SK-N-SH treated with all-trans-retinoic acid at 6 μM for 48 hours (cell line): ENCODE results near the gene C7orf33.
"Not testable (repeated sequence)": the region's sequence is repeated elsewhere in the genome, so short reads cannot be mapped to it uniquely, and the experiment has no call there.

Source experiments
- ATAC-seq: fragments of 200-7000 bp; cut with Tn5 transposase; 3 replicates; pipeline ENCODE4 v1.9.1; 2020; ENCODE audit warnings: mild to moderate bottlenecking, moderate library complexity
- ARNTL ChIP-seq: fragments of 450-650 bp; formaldehyde crosslinking; IDR thresholded peaks from 2 replicates; pipeline ENCODE4 v1.5.0; 2020; ENCODE audit warnings: low read depth, mild to moderate bottlenecking, moderate library complexity, borderline replicate concordance
- CSDC2 ChIP-seq: fragments of 250-450 bp; sonication (Bioruptor Pico); IDR thresholded peaks from 2 replicates; pipeline ENCODE4 v1.5.0; 2020; ENCODE audit warnings: mild to moderate bottlenecking, moderate library complexity
- CSRNP3 ChIP-seq: fragments of 250-450 bp; sonication (Bioruptor Pico); IDR thresholded peaks from 2 replicates; pipeline ENCODE4 v1.5.1; 2021; ENCODE audit warnings: mild to moderate bottlenecking, moderate library complexity
- ESRRG ChIP-seq: fragments of 250-450 bp; sonication (Bioruptor Pico); IDR thresholded peaks from 2 replicates; pipeline ENCODE4 v1.6.1; 2021; ENCODE audit warnings: mild to moderate bottlenecking
- GLIS3 ChIP-seq: fragments of 250-450 bp; sonication (Bioruptor Pico); IDR thresholded peaks from 2 replicates; pipeline ENCODE4 v1.5.0; 2020; ENCODE audit warnings: mild to moderate bottlenecking, moderate library complexity
- OSR1 ChIP-seq: fragments of 250-450 bp; sonication (Bioruptor Pico); IDR thresholded peaks from 2 replicates; pipeline ENCODE4 v1.8.0; 2022; ENCODE audit warnings: moderate library complexity, mild to moderate bottlenecking, inconsistent platforms
- POU6F1 ChIP-seq: fragments of 250-450 bp; sonication (Bioruptor Pico); IDR thresholded peaks from 2 replicates; pipeline ENCODE4 v1.8.0; 2021; ENCODE audit warnings: low read depth, mild to moderate bottlenecking, moderate library complexity, borderline replicate concordance
- RARB ChIP-seq: fragments of 250-450 bp; sonication (Bioruptor Pico); IDR thresholded peaks from 2 replicates; pipeline ENCODE4 v1.8.0; 2021; ENCODE audit warnings: mild to moderate bottlenecking, moderate library complexity
- TCF4 ChIP-seq: fragments of 250-450 bp; sonication (Bioruptor Pico); IDR thresholded peaks from 2 replicates; pipeline ENCODE4 v1.8.0; 2021; ENCODE audit warnings: mild to moderate bottlenecking, moderate library complexity, borderline replicate concordance
- TOX ChIP-seq: fragments of 250-450 bp; sonication (Bioruptor Pico); IDR thresholded peaks from 2 replicates; pipeline ENCODE4 v1.8.0; 2021; ENCODE audit warnings: mild to moderate bottlenecking, moderate library complexity, borderline replicate concordance
- ZC3H10 ChIP-seq: fragments of 250-450 bp; sonication (Bioruptor Pico); IDR thresholded peaks from 2 replicates; pipeline ENCODE4 v1.5.1; 2021; ENCODE audit warnings: mild to moderate bottlenecking, moderate library complexity
- ZFP3 ChIP-seq: fragments of 250-450 bp; sonication (Bioruptor Pico); IDR thresholded peaks from 2 replicates; pipeline ENCODE4 v1.5.0; 2020; ENCODE audit warnings: mild to moderate bottlenecking, moderate library complexity
- ZNF565 ChIP-seq: fragments of 450-650 bp; formaldehyde crosslinking; conservative IDR thresholded peaks from 2 replicates; pipeline ENCODE4 v1.5.0; 2020; ENCODE audit warnings: low read depth, mild to moderate bottlenecking, moderate library complexity
- ZNF70 ChIP-seq: fragments of 450-650 bp; formaldehyde crosslinking; IDR thresholded peaks from 2 replicates; pipeline ENCODE4 v1.5.0; 2020; ENCODE audit warnings: mild to moderate bottlenecking, moderate library complexity
- ZNF8 ChIP-seq: fragments of 450-650 bp; formaldehyde crosslinking; IDR thresholded peaks from 2 replicates; pipeline ENCODE4 v1.5.0; 2020; ENCODE audit warnings: mild to moderate bottlenecking, moderate library complexity
- TF ChIP-seq, protein P1 (sequence below): fragments of 250-450 bp; sonication (Bioruptor Pico); IDR thresholded peaks from 2 replicates; pipeline ENCODE4 v1.5.1; 2020; ENCODE audit warnings: low read depth, mild to moderate bottlenecking, moderate library complexity
- TF ChIP-seq, protein P2 (sequence below): fragments of 250-450 bp; sonication (Bioruptor Pico); IDR thresholded peaks from 2 replicates; pipeline ENCODE4 v1.5.0; 2020; ENCODE audit warnings: mild to moderate bottlenecking, moderate library complexity

Gene C7orf33

DNA sequence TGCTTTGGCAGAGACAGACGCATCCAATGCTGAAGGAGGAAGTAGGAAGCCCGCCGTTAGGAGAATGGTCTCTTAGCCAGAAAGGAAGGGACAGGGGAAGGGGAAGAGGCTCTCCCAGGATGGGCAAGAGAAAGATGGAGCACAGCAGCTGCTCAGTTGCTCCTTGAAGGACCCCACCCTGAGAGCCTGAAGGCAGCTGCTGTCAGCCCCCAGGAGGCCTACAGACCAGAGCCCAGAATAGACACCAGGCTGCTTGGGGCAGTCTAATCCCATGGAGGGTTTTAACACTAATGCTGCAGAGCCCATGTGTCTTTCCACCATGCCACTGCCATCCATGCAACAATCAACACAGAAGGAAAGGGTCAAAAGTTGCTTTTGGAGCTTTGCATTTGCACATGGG, 3.5 kb upstream of the C7orf33 start:
- TF ChIP-seq ARNTL (no peak), CSDC2 (no peak), TOX (CRISPR knock-in tag) (no peak), OSR1 (CRISPR knock-in tag) (no peak), RARB (CRISPR knock-in tag) (no peak), ZFP3 (CRISPR knock-in tag) (no peak), CSRNP3 (CRISPR knock-in tag) (no peak)
- TF ChIP-seq, protein P1, sequence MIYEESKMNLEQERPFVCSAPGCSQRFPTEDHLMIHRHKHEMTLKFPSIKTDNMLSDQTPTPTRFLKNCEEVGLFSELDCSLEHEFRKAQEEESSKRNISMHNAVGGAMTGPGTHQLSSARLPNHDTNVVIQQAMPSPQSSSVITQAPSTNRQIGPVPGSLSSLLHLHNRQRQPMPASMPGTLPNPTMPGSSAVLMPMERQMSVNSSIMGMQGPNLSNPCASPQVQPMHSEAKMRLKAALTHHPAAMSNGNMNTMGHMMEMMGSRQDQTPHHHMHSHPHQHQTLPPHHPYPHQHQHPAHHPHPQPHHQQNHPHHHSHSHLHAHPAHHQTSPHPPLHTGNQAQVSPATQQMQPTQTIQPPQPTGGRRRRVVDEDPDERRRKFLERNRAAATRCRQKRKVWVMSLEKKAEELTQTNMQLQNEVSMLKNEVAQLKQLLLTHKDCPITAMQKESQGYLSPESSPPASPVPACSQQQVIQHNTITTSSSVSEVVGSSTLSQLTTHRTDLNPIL (CRISPR knock-in tag), result no peak
- TF ChIP-seq, all 23 proteins: peak for 0
- no peak for ATAC-seq

- TF ChIP-seq TCF4 (CRISPR knock-in tag), result no peak
- TF ChIP-seq POU6F1 (CRISPR knock-in tag), result no peak
These were observed 2.4 kb upstream of the C7orf33 start for GRCh38 chr7:148588168-148588567.

DNA sequence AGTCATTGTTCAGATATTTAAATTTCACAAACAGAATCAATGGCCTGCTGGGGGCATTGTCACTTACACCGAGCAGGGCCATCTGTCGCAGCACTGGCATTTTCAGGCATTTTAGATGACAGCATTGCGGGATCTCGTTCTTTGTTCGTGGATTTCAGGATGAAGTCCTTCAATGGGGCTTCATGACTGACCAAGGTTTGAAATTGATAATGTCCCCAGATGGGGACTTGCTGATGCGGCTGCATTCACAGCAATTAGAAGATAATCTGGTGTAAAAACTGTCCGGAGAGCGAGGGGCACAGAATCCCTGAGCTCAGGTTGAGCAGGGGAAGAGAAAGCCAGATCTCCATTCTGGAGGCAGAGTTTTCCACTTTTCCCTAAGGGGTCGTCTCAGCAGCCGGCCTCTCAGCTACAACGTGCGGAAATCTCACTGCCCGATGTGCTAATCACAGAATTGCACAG, 1.9 kb upstream of the C7orf33 start:
- no peak for TF ChIP-seq ZNF8 (CRISPR knock-in tag)
- TF ChIP-seq, protein P2, sequence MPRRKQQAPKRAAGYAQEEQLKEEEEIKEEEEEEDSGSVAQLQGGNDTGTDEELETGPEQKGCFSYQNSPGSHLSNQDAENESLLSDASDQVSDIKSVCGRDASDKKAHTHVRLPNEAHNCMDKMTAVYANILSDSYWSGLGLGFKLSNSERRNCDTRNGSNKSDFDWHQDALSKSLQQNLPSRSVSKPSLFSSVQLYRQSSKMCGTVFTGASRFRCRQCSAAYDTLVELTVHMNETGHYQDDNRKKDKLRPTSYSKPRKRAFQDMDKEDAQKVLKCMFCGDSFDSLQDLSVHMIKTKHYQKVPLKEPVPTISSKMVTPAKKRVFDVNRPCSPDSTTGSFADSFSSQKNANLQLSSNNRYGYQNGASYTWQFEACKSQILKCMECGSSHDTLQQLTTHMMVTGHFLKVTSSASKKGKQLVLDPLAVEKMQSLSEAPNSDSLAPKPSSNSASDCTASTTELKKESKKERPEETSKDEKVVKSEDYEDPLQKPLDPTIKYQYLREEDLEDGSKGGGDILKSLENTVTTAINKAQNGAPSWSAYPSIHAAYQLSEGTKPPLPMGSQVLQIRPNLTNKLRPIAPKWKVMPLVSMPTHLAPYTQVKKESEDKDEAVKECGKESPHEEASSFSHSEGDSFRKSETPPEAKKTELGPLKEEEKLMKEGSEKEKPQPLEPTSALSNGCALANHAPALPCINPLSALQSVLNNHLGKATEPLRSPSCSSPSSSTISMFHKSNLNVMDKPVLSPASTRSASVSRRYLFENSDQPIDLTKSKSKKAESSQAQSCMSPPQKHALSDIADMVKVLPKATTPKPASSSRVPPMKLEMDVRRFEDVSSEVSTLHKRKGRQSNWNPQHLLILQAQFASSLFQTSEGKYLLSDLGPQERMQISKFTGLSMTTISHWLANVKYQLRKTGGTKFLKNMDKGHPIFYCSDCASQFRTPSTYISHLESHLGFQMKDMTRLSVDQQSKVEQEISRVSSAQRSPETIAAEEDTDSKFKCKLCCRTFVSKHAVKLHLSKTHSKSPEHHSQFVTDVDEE (CRISPR knock-in tag), result no peak
- no peak for TF ChIP-seq CSDC2
- TF ChIP-seq POU6F1 (CRISPR knock-in tag), result no peak
- no peak for TF ChIP-seq ZC3H10 (CRISPR knock-in tag)
- no peak for TF ChIP-seq ARNTL
- TF ChIP-seq ZNF70 (CRISPR knock-in tag), result no peak
- ATAC-seq, result no peak

More at GRCh38 chr7:148588168-148588567, 2.4 kb upstream of the C7orf33 start:
- no peak for ATAC-seq

DNA sequence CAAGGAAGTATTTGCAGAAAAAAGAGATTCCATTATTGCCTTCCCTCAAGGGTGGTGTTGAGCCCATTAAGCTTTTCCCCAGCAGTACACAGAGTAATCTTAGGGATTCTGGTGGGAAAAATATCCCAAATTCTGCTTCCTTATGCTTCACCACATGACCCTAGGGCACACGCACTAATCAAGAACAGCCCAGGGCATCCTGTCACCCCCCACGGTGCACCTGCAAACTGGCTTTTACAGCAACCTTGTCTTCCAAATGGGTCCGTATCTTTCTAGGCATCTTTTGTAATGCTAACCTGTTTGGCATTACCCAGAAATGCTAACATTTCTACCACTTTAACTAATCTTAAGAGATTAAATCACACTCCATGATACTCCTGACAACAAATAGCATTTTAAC, 926 bp upstream of the C7orf33 start:
- ATAC-seq, result no peak

GRCh38 chr7:148596354-148596753, 5.8 kb downstream of the C7orf33 start:
- not testable (repeated sequence) for ATAC-seq

More for the DNA sequence above, 926 bp upstream of the C7orf33 start:
- no peak for TF ChIP-seq ZC3H10 (CRISPR knock-in tag)
- no peak for TF ChIP-seq OSR1 (CRISPR knock-in tag)
- no peak for TF ChIP-seq ARNTL
- no peak for TF ChIP-seq TCF4 (CRISPR knock-in tag)
- TF ChIP-seq GLIS3, result no peak
- no peak for TF ChIP-seq ZNF565 (CRISPR knock-in tag)
- TF ChIP-seq CSDC2, result no peak
- no peak for TF ChIP-seq ESRRG
